ENCODE measurements around the gene OSBPL5. TPM values are rescaled to one million over a fixed set of nuclear protein-coding genes. Genes with fewer than 3 reads are reported as not detected.

OSBPL5 gene
- total and polyA plus RNA-seq, 9 of the 15 experiments (the other 6 are each of a cell fraction or from before 2014, with no cell fraction given) = 0.06 to 14.8 (median 3.2) TPM

- Histone ChIP-seq H3K9me1 (ENCODE audit: control insufficient read depth, insufficient read depth, low read length) (peaks cover 18% of the 10 kb centered on the region), H3K9me3 (replicated peaks; ENCODE audit: control insufficient read depth, insufficient read depth, low read depth, low read length) (no peaks in the 10 kb centered on the region), H4K20me1 (replicated peaks; ENCODE audit: control insufficient read depth, insufficient read depth, low read length) (peaks cover 38% of the 10 kb centered on the region), H3K79me2 (ENCODE audit: control insufficient read depth, insufficient read depth, low read length) (peaks cover 62% of the 10 kb centered on the region), H3K27me3 (ENCODE audit: control insufficient read depth in 2 of 2, insufficient read depth in 2 of 2, low read length in 2 of 2) (no peaks in the 10 kb centered on the region), H3K4me3 (peak overlapping the region; percentile 100), H3K4me1 (replicated peaks in 1 of 2; ENCODE audit: control insufficient read depth in 2 of 2, insufficient read depth in 2 of 2, low read length in 2 of 2) (peaks cover 43 to 52% of the 10 kb centered on the region in 2 experiments), H3K36me3 (ENCODE audit: control insufficient read depth, insufficient read depth, low read length) (peaks cover 30% of the 10 kb centered on the region; the same call in 2 of the 3 replicates), H3K4me2 (ENCODE audit: insufficient read depth, low read length) (peak overlapping the region; percentile 88), H2AFZ (ENCODE audit: low read depth, low read length) (no peak overlapping the region), H3K9ac (ENCODE audit: insufficient read depth in 1 of 2, low read depth in 2 of 2, low read length in 2 of 2) (peak overlapping the region; percentile 98 to 99), H3K27ac (ENCODE audit: extremely low read depth, low read depth, low read length) (peak overlapping the region; percentile 94)
- TSS peak; percentile 43 for BruUV-seq (replicated peaks)
- ChIA-PET CTCF (ENCODE audit: low intra/inter-chr PET ratio) (no interaction called here), POLR2A (interaction anchor here (1.0 to 2.0 kb wide), 4 partner anchors 9 to 18 kb away, joined by 4 to 6 read pairs (median 6); no protein-coding TSS in a partner anchor)
- intact Hi-C loops (cut with micrococcal nuclease) (no loop called here), in situ Hi-C loops (cut with MboI) (no loop called here)
- FAIRE-seq (no peak), ATAC-seq (no peak), DNase-seq (ENCODE audit: extremely low read depth in 1 of 4, low spot score in 3 of 4) (peak in 1 of 4 experiments; percentile 48)
- TF ChIP-seq, protein P1, sequence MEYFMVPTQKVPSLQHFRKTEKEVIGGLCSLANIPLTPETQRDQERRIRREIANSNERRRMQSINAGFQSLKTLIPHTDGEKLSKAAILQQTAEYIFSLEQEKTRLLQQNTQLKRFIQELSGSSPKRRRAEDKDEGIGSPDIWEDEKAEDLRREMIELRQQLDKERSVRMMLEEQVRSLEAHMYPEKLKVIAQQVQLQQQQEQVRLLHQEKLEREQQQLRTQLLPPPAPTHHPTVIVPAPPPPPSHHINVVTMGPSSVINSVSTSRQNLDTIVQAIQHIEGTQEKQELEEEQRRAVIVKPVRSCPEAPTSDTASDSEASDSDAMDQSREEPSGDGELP (CRISPR knock-in tag; IDR thresholded peaks at IDR 0.05; ENCODE audit: borderline replicate concordance) = peak; percentile 19; the same call in 1 of the 2 replicates
- TF ChIP-seq ARHGAP35 (IDR thresholded peaks at IDR 0.05; ENCODE audit: partially characterized antibody) (no peak), NR2C2 (CRISPR knock-in tag; IDR thresholded peaks at IDR 0.05) (no peak), NR2C2 (tag; IDR thresholded peaks at IDR 0.05) (no peak), ZNF696 (CRISPR knock-in tag; conservative IDR thresholded peaks at IDR 0.05) (no peak), RBM14 (IDR thresholded peaks at IDR 0.05; ENCODE audit: borderline replicate concordance, insufficient read depth, low read depth, low read length) (0 out of 2 replicates have a peak, but pooled peaks have one; percentile 34), ZBTB7A (IDR thresholded peaks at IDR 0.05; ENCODE audit: borderline replicate concordance, control insufficient read depth, low read depth, low read length) (peak; percentile 20; the same call in 1 of the 2 replicates), BRD9 (IDR thresholded peaks at IDR 0.05; ENCODE audit: low read depth, partially characterized antibody) (no peak), NR3C1 (CRISPR knock-in tag; IDR thresholded peaks at IDR 0.05) (0 out of 2 replicates have a peak, but pooled peaks have one; percentile 57), PURB (CRISPR knock-in tag; IDR thresholded peaks at IDR 0.05; ENCODE audit: low read depth) (no peak), RBBP5 (IDR thresholded peaks at IDR 0.05; ENCODE audit: borderline replicate concordance, insufficient read depth, low read length, poor library complexity, severe bottlenecking) (peak; percentile 3)
- WGBS (ENCODE audit: insufficient coverage, low coverage, missing lambda C conversion rate) = 2% methylated on average over 16 of the region's 29 CpGs
Measured at GRCh38 chr11:3056296-3057068, 108.6 kb downstream of the OSBPL5 start.
